ENCODE results near the gene CNST.
"Not testable (repeated sequence)": the region's sequence is repeated elsewhere in the genome, so short reads cannot be mapped to it uniquely, and the experiment has no call there.

The CNST gene

DNA sequence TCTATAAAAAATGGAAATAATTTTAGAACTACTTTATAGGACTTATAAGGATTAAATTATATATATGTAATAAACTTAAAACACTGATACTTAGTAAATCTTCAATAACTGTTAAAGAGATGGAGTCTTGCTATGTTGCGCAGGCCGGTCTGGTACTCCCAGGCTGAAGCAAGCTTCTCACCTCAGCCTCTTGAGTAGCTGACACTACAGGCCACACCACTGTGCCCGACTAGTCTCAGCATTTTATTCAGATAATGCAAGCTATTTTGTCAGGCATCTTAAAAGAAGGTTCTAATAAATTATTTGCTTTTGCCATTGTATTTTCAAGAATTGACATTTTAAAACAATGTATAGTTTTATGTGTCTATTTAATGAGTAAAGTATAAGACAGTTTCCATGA lies 20.8 kb downstream of the CNST start:
- no peak for DNase-seq

GRCh38 chr1:246587606-246588005 lies 21.4 kb downstream of the CNST start:
- DNase-seq = no peak

DNA sequence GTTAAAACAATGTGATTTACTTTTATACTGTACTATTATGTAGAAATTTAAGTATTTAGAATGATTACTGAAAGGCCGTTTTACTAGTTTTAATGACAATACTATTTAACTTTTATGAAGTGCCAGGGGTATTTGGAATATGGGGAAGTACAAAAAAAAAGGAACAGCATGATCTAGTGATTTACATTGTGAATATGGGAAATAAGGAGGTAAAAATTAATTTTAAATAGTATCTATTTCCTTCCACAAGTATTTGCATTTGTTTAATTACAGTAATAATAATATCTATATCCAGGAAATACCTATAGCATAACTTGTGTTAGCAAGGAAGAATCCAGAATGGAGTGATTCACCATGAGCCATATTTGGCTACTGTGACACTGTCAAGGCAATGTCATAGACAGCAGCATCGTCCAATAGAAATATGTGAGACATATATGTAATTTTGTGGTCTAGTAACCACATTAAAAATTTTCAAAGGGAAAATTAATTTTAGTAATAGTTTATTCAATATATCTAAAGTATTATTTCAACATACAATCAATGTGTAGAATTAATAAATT lies 22.0 kb downstream of the CNST start:
- no peak for DNase-seq

GRCh38 chr1:246589919-246590318 lies 23.7 kb downstream of the CNST start:
- not testable (repeated sequence) for DNase-seq

- DNase-seq = no peak
Observed at GRCh38 chr1:246591047-246591446, 24.8 kb downstream of the CNST start.

GRCh38 chr1:246591504-246591903 lies 25.2 kb downstream of the CNST start:
- DNase-seq = no peak

DNA sequence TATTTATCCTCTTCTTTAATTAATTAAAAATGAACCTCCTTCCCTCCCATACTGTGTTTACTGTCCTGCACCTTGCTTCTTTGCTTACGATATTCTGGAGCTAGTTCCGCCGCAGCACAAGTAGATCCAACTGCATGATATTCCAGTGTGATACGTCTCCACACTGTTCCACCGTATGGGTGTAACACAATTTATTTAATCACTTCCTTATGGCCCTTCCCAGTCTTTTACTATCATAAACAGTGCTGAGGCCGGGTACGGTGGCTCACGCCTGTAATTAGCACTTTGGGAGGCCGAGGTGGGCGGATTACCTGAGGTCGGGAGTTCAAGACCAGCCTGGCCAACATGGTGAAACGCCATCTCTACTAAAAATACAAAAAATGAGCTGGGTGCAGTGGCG lies 25.7 kb downstream of the CNST start:
- DNase-seq = no peak

GRCh38 chr1:246592695-246593094 lies 26.4 kb downstream of the CNST start:
- no peak for DNase-seq

DNA sequence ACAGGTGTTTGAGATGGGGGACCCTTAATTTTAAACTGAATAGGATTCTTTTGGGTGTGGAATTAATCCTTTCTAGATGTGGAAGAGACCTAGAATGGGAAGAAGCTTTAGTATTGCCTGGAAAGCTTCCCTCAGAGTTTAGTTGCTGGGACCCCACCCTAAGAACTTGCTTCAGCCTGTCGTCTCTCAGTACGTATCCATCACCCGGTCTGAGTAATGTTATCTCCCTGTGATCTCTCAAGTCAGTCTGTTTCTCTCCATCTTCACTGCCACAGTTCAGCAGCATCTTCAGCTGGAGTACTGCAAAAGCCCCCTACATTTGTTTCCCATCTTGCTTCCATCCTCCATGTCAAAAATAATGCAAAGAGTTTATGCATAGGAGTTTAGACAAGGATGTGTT lies 28.9 kb downstream of the CNST start:
- DNase-seq = no peak

GRCh38 chr1:246597340-246597739 lies 31.1 kb downstream of the CNST start:
- DNase-seq = no peak

DNA sequence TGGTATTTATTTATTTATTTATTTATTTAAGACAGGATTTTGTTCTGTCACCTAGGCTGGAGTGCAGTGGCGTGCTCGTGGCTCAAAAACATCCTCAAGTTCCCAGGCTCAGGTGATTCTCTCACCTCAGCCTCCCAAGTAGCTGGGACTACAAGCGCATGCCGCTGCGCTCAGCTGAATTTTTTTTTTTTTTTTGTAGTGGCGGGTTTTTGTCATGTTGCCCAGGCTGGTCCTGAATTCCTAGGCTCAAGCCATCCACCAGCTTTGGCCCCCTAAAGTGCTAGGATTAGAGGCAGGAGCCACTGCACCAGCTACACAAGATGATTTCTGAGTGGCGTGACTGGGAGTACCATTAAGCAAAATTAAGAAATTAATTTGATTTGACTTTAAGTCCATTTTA lies 31.7 kb downstream of the CNST start:
- no peak for DNase-seq

- no peak for DNase-seq
Observed at GRCh38 chr1:246599315-246599714, 33.1 kb downstream of the CNST start.

DNA sequence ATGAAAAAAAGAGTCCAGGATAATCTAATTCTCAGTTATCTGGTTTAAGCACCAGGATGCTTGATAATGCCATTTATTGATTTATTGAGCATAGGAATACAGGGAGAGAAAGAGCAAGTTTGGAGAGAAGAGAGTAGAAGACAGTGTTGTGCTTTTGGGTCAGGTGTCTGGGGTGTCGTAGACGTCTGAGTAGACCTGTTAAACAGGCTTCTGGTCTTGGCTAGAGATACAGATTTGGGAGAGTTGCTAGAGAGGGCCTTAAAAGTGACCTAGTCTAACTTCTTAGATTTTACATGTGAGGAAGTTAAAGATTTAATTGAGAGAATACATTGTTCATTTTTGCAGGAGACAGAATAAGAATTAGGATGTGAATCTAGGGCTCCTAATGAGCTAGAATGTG lies 34.3 kb downstream of the CNST start:
- DNase-seq = no peak

GRCh38 chr1:246602194-246602593 lies 35.9 kb downstream of the CNST start:
- DNase-seq = no peak

DNA sequence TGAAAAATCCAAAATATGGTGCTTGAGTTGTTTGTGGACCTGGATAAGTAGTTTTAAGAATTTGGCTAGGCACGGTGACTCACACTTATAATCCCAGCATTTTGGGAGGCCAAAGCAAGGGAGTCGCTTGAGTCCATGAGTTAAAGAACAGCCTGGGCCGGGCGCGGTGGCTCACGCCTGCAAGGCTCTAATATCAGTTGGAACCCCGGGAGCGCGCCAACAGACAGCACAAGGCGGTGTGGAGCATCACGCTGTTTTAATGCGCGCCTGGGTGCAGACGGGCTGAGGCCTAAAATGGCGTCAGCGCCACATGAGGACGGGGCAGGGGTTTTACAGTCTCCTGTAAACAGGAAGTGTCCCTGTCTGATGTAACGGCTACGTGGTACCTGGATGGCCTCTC lies 39.0 kb downstream of the CNST start:
- DNase-seq = not testable (repeated sequence)

- DNase-seq = no peak
Observed at GRCh38 chr1:246607462-246607861, 41.2 kb downstream of the CNST start.

DNA sequence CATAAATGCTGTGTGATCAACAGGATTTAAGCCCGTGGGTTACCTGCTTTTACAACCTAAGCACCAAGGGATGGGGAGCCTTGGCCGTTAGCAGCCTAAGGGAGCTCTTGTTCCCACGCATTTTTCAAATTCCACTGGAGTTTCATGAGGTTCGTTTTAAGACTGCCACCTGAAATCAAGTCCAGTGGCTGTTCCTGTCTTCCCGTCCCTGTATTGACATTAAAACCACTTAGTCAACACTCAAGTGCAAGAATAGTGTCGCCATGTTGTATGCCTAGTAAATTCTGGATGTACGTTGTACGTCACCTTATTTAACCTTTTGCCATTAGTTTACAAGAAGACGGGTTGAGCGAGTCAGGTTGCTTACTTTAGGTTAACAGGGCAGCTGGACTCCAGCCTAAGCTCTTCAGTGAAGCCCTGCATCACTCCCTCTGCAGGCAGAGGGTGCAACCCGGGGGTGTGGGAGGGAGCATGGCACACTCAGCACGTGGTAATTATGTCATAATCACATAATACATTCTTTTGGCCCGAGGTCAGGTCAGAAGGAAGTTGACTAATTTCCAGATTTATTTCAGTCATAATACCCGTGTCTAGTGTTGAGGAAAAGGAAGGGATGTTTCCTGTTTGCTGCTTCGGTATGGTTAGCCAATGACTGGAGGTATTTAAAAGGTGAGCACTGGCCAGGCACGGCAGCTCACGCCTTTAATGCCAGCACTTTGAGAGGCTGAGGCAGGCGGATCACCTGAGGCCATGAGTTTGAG lies 42.5 kb downstream of the CNST start:
- DNase-seq = no peak

GRCh38 chr1:246609632-246610031 lies 43.4 kb downstream of the CNST start:
- DNase-seq = no peak

- DNase-seq = no peak
Observed at GRCh38 chr1:246613096-246613758, 47.0 kb downstream of the CNST start.

GRCh38 chr1:246617156-246617555 lies 50.9 kb downstream of the CNST start:
- no peak for DNase-seq

DNA sequence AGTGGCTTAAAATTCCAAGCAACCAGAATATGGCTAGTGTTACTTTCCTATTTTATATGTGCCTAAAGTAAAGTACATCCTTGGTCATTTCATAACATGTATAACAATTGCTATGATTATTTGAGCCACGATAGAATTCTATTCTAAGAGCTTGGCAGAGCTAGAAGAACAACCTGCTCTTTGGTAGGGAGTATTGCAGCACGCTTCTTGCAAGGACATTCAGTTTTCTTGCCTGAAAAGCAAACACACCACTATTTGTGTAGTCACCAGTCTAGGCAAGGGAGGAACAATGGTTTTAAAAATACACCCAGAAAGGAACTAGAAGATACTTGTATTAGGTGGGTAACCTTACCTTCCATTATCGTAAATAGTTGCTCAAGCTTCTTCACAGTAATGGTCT lies 51.5 kb downstream of the CNST start:
- DNase-seq = no peak

- no peak for DNase-seq
Observed at GRCh38 chr1:246618240-246618808, 52.1 kb downstream of the CNST start.

GRCh38 chr1:246622035-246622652 lies 55.9 kb downstream of the CNST start:
- no peak for DNase-seq

- no peak for DNase-seq
Observed at GRCh38 chr1:246624091-246624490, 57.8 kb downstream of the CNST start.

Data from activated naive CD4-positive, alpha-beta T cell (primary cell).